Left ventricle myocardium inferior (tissue), 1 donor: ENCODE results near the gene PCSK6. TPM values are rescaled to one million over a fixed set of nuclear protein-coding genes. Genes with fewer than 3 reads are reported as not detected.

Experiments
- DNase-seq: peaks from one replicate; pipeline ENCODE4 v3.0.0-alpha.2; 2020
- H3K27ac ChIP-seq: fragments of 200-600 bp; replicated peaks from 2 replicates; pipeline ENCODE4 v1.8.0; 2021
- H3K27me3 ChIP-seq: fragments of 200-600 bp; 2 replicates; pipeline ENCODE4 v1.8.0; 2021; ENCODE audit warnings: low read depth
- H3K36me3 ChIP-seq: fragments of 200-600 bp; 2 replicates; pipeline ENCODE4 v1.8.0; 2021
- H3K4me1 ChIP-seq: fragments of 200-600 bp; 2 replicates; pipeline ENCODE4 v1.8.0; 2021
- H3K4me3 ChIP-seq: fragments of 200-600 bp; 2 replicates; pipeline ENCODE4 v1.8.0; 2021; ENCODE audit warnings: mild to moderate bottlenecking, moderate library complexity
- H3K9me3 ChIP-seq: fragments of 200-600 bp; replicated peaks from 2 replicates; pipeline ENCODE4 v1.8.0; 2021
- intact Hi-C: fragments of 100-400 bp; cut with micrococcal nuclease; formaldehyde crosslinking; loops from one replicate; pipeline ENCODE4 v1.11.0; 2022
- total RNA-seq: library from RNA; stranded (reverse); fragmentation: NEBNext Ultra II Directional; extraction: Animal tissue kit (Norgen Biotek cat#: 25700); gene quantifications from one replicate; pipeline ENCODE4 v1.2.1, GENCODE V29; 2021
- TF ChIP-seq, protein P1 (sequence below): fragments of 200-600 bp; IDR thresholded peaks from 2 replicates; pipeline ENCODE4 v1.8.0; 2021; ENCODE audit warnings: antibody characterized with exemption, mild to moderate bottlenecking, borderline replicate concordance
- donor health status: DM: no; HTN: yes; CAD: no; lungs with severe emphysema.

Gene PCSK6
- total RNA-seq, 1 donor from 2014 or later, result 28.6 TPM

DNA sequence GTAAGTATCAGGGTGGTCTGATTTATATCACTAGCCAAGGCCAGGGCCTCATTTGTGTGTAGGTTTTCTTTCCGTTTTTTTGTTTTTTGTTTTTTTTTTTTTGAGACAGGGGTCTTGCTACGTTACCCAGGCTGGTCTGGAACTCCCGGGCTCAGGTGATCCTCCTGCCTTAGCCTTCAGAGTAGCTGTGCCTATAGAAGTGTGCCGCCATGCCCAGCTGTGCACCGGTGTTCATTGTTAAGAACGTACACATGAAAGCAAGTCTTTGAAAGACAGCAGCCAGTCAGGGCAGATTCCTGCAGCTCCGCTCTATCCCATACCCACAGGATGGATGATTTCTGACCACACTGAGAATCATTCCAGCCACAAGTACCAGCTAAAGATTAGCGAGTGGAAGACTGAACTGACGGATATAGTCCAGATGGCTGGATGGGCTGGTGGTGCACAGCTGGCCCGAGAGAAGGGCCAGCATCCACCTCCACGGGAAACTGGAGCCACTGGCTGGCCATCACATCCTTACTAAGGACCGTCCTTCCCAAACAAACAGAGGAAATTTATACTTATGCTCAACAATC, 95.4 kb downstream of the PCSK6 start:
- H3K27me3 ChIP-seq, result no peaks in the 10 kb centered on the region
- no peak overlapping the region for H3K4me3 ChIP-seq
- peaks cover 55% of the 10 kb centered on the region for H3K36me3 ChIP-seq
- intact Hi-C loops, result no loop called here
- no peaks in the 10 kb centered on the region for H3K9me3 ChIP-seq
- no peak for DNase-seq
- no peaks in the 10 kb centered on the region for H3K4me1 ChIP-seq
- H3K27ac ChIP-seq, result no peak overlapping the region
- TF ChIP-seq, protein P1, sequence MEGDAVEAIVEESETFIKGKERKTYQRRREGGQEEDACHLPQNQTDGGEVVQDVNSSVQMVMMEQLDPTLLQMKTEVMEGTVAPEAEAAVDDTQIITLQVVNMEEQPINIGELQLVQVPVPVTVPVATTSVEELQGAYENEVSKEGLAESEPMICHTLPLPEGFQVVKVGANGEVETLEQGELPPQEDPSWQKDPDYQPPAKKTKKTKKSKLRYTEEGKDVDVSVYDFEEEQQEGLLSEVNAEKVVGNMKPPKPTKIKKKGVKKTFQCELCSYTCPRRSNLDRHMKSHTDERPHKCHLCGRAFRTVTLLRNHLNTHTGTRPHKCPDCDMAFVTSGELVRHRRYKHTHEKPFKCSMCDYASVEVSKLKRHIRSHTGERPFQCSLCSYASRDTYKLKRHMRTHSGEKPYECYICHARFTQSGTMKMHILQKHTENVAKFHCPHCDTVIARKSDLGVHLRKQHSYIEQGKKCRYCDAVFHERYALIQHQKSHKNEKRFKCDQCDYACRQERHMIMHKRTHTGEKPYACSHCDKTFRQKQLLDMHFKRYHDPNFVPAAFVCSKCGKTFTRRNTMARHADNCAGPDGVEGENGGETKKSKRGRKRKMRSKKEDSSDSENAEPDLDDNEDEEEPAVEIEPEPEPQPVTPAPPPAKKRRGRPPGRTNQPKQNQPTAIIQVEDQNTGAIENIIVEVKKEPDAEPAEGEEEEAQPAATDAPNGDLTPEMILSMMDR, result no peak

DNA sequence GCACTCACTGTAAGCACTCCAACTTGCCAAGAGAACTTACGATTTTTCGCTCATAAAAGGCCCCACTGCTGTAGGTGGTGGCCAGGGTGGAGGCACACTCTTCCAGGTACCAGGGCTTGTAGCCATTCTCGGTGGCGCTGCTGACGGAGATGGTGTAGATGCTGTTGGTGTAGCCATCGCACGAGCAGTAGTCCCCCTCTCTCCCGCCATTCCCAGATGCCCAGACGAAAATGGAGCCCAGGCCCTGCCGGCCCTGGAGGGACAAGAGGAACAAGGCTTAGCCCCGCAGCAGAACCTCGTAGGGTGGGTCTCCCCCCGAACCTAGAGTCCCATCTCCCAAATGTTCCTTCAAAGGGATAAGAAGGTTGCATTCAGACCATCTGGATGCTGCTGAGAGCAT, 96.3 kb downstream of the PCSK6 start:
- DNase-seq, result no peak
- no peak overlapping the region for H3K27ac ChIP-seq
- H3K9me3 ChIP-seq, result no peaks in the 10 kb centered on the region
- TF ChIP-seq, protein P1, result no peak
- H3K4me1 ChIP-seq, result no peaks in the 10 kb centered on the region
- no peaks in the 10 kb centered on the region for H3K27me3 ChIP-seq
- no peak overlapping the region for H3K4me3 ChIP-seq
- intact Hi-C loops, result no loop called here
- peaks cover 58% of the 10 kb centered on the region for H3K36me3 ChIP-seq

DNA sequence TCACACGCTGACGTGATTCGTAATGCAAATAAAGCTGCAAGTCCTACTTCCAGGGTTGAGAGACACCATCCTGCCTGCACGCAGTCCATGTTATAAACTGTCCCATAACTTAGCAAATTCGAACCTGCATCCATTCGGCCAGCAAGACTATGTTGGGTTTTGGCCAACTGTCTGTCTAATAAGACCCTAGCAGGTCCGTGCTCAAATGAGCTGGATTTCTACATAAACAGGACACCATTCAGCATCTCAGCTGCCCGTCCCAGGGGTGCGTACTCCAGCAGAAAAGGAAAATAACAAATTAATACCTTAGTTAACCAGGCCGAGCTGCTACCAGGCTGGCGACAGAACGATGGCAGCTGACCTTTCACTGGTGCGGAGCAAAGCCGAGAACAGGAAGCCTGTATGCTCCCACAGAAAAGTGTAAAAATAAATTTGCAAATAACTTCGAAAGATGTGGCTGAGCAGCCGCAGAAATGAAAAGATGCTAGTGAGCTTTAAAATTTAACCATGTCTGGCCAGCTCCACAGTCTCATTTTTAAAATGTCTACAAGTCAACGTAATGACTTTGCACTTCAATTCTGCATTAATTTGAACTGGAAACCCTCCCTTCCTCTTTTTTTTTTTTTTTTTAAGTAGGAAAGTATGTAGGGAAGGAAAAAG, 97.4 kb downstream of the PCSK6 start:
- intact Hi-C loops, result no loop called here
- Histone ChIP-seq H3K4me3 (no peak overlapping the region), H3K36me3 (peaks cover 55% of the 10 kb centered on the region), H3K27me3 (no peaks in the 10 kb centered on the region), H3K4me1 (no peaks in the 10 kb centered on the region), H3K9me3 (no peaks in the 10 kb centered on the region), H3K27ac (no peak overlapping the region)
- TF ChIP-seq, protein P1, result no peak
- no peak for DNase-seq

DNA sequence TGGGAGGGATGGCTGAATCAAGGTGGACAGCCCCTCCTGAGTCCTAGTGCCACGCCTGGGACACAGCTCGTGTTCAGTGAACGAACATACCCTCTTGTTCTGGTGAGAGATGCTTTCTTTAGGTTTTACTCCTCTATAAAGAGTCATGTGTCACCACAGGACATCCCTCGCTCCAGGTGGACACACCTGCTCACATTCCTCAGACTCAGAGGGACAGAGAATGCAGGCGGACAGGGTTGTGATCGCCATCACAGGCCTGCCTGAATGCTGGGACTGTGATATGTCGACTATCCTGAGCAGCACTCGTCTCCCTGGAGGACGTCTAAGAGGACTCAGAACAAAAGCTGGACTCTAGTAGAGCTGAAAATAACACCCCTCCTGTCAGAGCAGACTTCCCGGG, 98.1 kb downstream of the PCSK6 start:
- no peaks in the 10 kb centered on the region for H3K4me1 ChIP-seq
- H3K27me3 ChIP-seq, result no peaks in the 10 kb centered on the region
- H3K27ac ChIP-seq, result no peak overlapping the region
- H3K4me3 ChIP-seq, result no peak overlapping the region
- DNase-seq, result no peak
- TF ChIP-seq, protein P1, result no peak
- H3K36me3 ChIP-seq, result peaks cover 60% of the 10 kb centered on the region
- intact Hi-C loops, result no loop called here
- no peaks in the 10 kb centered on the region for H3K9me3 ChIP-seq

DNA sequence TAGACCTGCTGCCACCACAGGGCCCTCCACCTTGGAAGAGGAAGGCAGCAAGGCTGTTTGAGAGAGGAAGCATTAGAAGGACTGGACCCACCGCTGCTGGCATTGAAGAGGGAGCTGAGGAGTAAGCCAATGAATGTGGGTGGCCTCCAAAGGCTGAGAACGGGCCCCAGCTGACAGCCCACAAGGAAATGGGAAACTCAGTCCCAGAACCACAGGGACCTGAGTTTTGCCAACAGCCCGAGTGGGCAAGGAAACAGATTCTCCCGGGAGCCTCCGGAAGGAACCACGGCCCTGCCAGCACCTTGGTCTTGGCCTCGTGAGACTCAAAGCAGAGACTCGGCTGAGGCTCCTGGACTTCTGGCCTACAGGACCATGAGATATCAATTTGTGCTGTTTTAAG, 99.0 kb downstream of the PCSK6 start:
- no peaks in the 10 kb centered on the region for H3K27me3 ChIP-seq
- no peaks in the 10 kb centered on the region for H3K9me3 ChIP-seq
- no peak for DNase-seq
- H3K27ac ChIP-seq, result no peak overlapping the region
- no peaks in the 10 kb centered on the region for H3K4me1 ChIP-seq
- H3K36me3 ChIP-seq, result peaks cover 62% of the 10 kb centered on the region
- TF ChIP-seq, protein P1, result no peak
- intact Hi-C loops, result no loop called here
- H3K4me3 ChIP-seq, result no peak overlapping the region
